K562 (cell line): ENCODE measurements around the gene HS6ST1. TPM values are rescaled to one million over a fixed set of nuclear protein-coding genes. Genes with fewer than 3 reads are reported as not detected.
A peak's percentile ranks its signal among the peaks of the same experiment; 100 is the strongest.

Source experiments
- ATAC-seq: fragments of 200-7000 bp; cut with Tn5 transposase; 3 replicates; pipeline ENCODE4 v1.9.1; 2020; ENCODE audit warnings: moderate library complexity
- BruUV-seq: library from RNA; stranded (reverse); fragments of 400-500 nt; replicated peaks from 2 replicates; lab custom pipeline; 2021; lab: Mats Ljungman, UMichigan
- CTCF ChIA-PET: fragments of 300-600 bp; formaldehyde crosslinking; extraction: SDS; loops from one replicate; lab custom pipeline; 2021; ENCODE audit warnings: low intra/inter-chr PET ratio; lab: Yijun Ruan, JAX
- POLR2A ChIA-PET: fragments of 300-600, 350-650 bp; sonication (Branson Sonifier 250); formaldehyde crosslinking; extraction: SDS; loops from one replicate; lab custom pipeline; 2021; ENCODE audit warnings: antibody characterized with exemption, inconsistent platforms; lab: Yijun Ruan, JAX
- DNase-seq, 4 experiments: peaks; one replicate each; pipeline versions ENCODE4 v3.0.0 to v3.0.0-alpha.2; 2011 to 2018; ENCODE audit warnings: low spot score in 3 of 4, mixed read lengths in 3 of 4; ENCODE audit errors: extremely low read depth in 1 of 4
- FAIRE-seq: peaks from 2 replicates; lab custom pipeline; 2011; peaks lifted over from hg19 to GRCh38; lab: Jason Lieb, UNC
- H2AFZ ChIP-seq: 2 replicates; pipeline ENCODE4 v1.6.0; 2011; ENCODE audit warnings: low read depth, low read length, control low read depth, inconsistent platforms
- H3K27ac ChIP-seq: fragments of 200-600 bp; 3 replicates; pipeline ENCODE4 v1.8.0; 2011; ENCODE audit warnings: low read depth, mild to moderate bottlenecking, control low read depth, inconsistent platforms, low read length, moderate library complexity, mixed read lengths; ENCODE audit errors: extremely low read depth
- H3K27me3 ChIP-seq, 2 experiments: fragments of 300-600 bp in 1 of 2; 2 replicates in 1 of 2; 3 replicates in 1 of 2; pipeline versions ENCODE4 v1.6.0 to v1.8.0; 2011; ENCODE audit warnings: inconsistent platforms in 2 of 2, low read length in 2 of 2, mild to moderate bottlenecking in 1 of 2, mixed read lengths in 1 of 2, moderate library complexity in 1 of 2; ENCODE audit not compliant: control insufficient read depth in 2 of 2, insufficient read depth in 2 of 2
- H3K36me3 ChIP-seq: fragments of 300-600 bp; 3 replicates; pipeline ENCODE4 v1.8.0; 2011; ENCODE audit warnings: mild to moderate bottlenecking, low read length, inconsistent platforms; ENCODE audit not compliant: control insufficient read depth, insufficient read depth
- H3K4me1 ChIP-seq, 2 experiments: fragments of 200-600 bp in 1 of 2; replicated peaks in 1 of 2; 2 replicates in 1 of 2; 3 replicates in 1 of 2; pipeline versions ENCODE4 v1.5.1 to v1.8.0; 2011; ENCODE audit warnings: inconsistent platforms in 2 of 2, low read length in 2 of 2, mild to moderate bottlenecking in 1 of 2, mixed read lengths in 1 of 2, moderate library complexity in 1 of 2; ENCODE audit not compliant: control insufficient read depth in 2 of 2, insufficient read depth in 2 of 2
- H3K4me2 ChIP-seq: 2 replicates; pipeline ENCODE4 v1.6.1; 2011; ENCODE audit warnings: low read length, control low read depth, inconsistent platforms, mixed read lengths; ENCODE audit not compliant: insufficient read depth
- H3K4me3 ChIP-seq: fragments of 200-600 bp; sonication (generic), shearing (Covaris generic); 2 replicates; pipeline ENCODE4 v1.5.1; 2016; ENCODE audit warnings: control low read depth, inconsistent platforms
- H3K79me2 ChIP-seq: fragments of 200-600 bp; 3 replicates; pipeline ENCODE4 v1.8.0; 2011; ENCODE audit warnings: low read length, inconsistent platforms; ENCODE audit not compliant: control insufficient read depth, insufficient read depth
- H3K9ac ChIP-seq, 2 experiments: 2 replicates each; pipeline versions ENCODE4 v1.6.0 to v1.6.1; 2011; ENCODE audit warnings: low read depth in 2 of 2, low read length in 2 of 2, control low read depth in 1 of 2, inconsistent platforms in 1 of 2, mild to moderate bottlenecking in 1 of 2, mixed read lengths in 1 of 2; ENCODE audit not compliant: insufficient read depth in 1 of 2
- H3K9me1 ChIP-seq: one replicate; pipeline ENCODE4 v1.6.0; 2011; ENCODE audit warnings: inconsistent platforms, mild to moderate bottlenecking, low read length, moderate library complexity; ENCODE audit not compliant: control insufficient read depth, insufficient read depth
- H3K9me3 ChIP-seq: replicated peaks from 2 replicates; pipeline ENCODE4 v1.5.1; 2011; ENCODE audit warnings: low read depth, low read length, inconsistent platforms; ENCODE audit not compliant: control insufficient read depth, insufficient read depth
- H4K20me1 ChIP-seq: replicated peaks from 2 replicates; pipeline ENCODE4 v1.6.1; 2011; ENCODE audit warnings: low read length, inconsistent platforms, mixed read lengths; ENCODE audit not compliant: control insufficient read depth, insufficient read depth
- DLX4 ChIP-seq: fragments of 250-450 bp; sonication (Bioruptor Pico); IDR thresholded peaks from 2 replicates; pipeline ENCODE4 v1.6.1; 2021; ENCODE audit warnings: mild to moderate bottlenecking
- FOXM1 ChIP-seq, 2 experiments: fragments of 450-650 bp in 1 of 2; sonication (generic) in 1 of 2; formaldehyde crosslinking in 1 of 2; IDR thresholded peaks; 2 replicates each; pipeline versions ENCODE4 v1.6.1 to v1.9.0; 2017 to 2022; ENCODE audit warnings: low read depth in 2 of 2, mild to moderate bottlenecking in 2 of 2, missing genetic modification reagents in 1 of 2, moderate library complexity in 1 of 2
- MED1 ChIP-seq: sonication (generic); formaldehyde crosslinking; IDR thresholded peaks from 2 replicates; pipeline ENCODE4 v1.8.1; 2023; ENCODE audit warnings: missing genetic modification reagents, borderline replicate concordance
- MLLT1 ChIP-seq, 2 experiments: fragments of 450-650 bp; IDR thresholded peaks; 2 replicates each; pipeline ENCODE4 v1.6.1; 2016
- NCOA6 ChIP-seq: fragments of 450-650 bp; IDR thresholded peaks from 2 replicates; pipeline ENCODE4 v1.6.1; 2017; ENCODE audit warnings: mild to moderate bottlenecking
- SMARCA5 ChIP-seq: fragments of 450-650 bp; IDR thresholded peaks from 2 replicates; pipeline ENCODE4 v1.6.1; 2016
- ZNF175 ChIP-seq: fragments of 200-800 bp; sonication (Bioruptor generic); IDR thresholded peaks from 2 replicates; pipeline ENCODE4 v1.6.1; 2016; ENCODE audit warnings: low read depth, mild to moderate bottlenecking, missing genetic modification characterization, missing compliant biosample characterization
- ZNF24 ChIP-seq: fragments of 450-650 bp; IDR thresholded peaks from 2 replicates; pipeline ENCODE4 v1.6.1; 2016
- WGBS: fragments of 100-300 bp; shearing (Covaris generic); methylation state at CpG from one replicate; pipeline ENCODE4 v1.1.6; 2016; ENCODE audit warnings: low coverage, mixed read lengths; ENCODE audit not compliant: insufficient coverage; ENCODE audit errors: missing lambda C conversion rate; 5-methylcytosine and 5-hydroxymethylcytosine counted together
- in situ Hi-C: fragments of 300-500 bp; cut with MboI; formaldehyde crosslinking; loops from 4 replicates; pipeline ENCODE4 v1.15.0; 2018; ENCODE audit warnings: inconsistent platforms, mixed read lengths
- intact Hi-C: fragments of 100-400 bp; cut with micrococcal nuclease; formaldehyde crosslinking; loops from 2 replicates; pipeline ENCODE4 v1.14.2; 2022
- polyA plus RNA-seq, 8 experiments: library from polyadenylated mRNA; depleted of rRNA in 4 of 8; stranded (reverse) in 5 of 8; unstranded in 3 of 8; fragments of >200 nt; fragmentation: Nextera tagmentation in 2 of 8; fragmentation: Illumina TruSeq in 1 of 8; extraction: Ambion mirVana in 2 of 8; extraction: Trizol in 1 of 8; gene quantifications; 2 replicates each; pipeline versions ENCODE4 v1.2.1 to v1.2.3, GENCODE V29; 2011 to 2014; ENCODE audit warnings: inconsistent platforms in 1 of 8, missing spikeins in 1 of 8
- total RNA-seq, 7 experiments: library from RNA; depleted of rRNA in 6 of 7; stranded (reverse); fragments of >200 nt in 6 of 7; fragmentation: Illumina TruSeq in 2 of 7; extraction: Trizol in 2 of 7; gene quantifications; 2 replicates each; pipeline versions ENCODE4 v1.2.1 to v1.2.3, GENCODE V29; 2011 to 2021; ENCODE audit warnings: low replicate concordance in 1 of 7

HS6ST1 gene
- total and polyA plus RNA-seq, 9 of the 15 experiments (the other 6 are each of a cell fraction or from before 2014, with no cell fraction given): 0.06 to 7.4 (median 3.8) TPM

GRCh38 chr2:128298846-128299507, 19.7 kb downstream of the HS6ST1 start:
- Histone ChIP-seq H3K9ac (peak overlapping the region in 1 of 2 experiments; percentile 69; a peak in 2 of 4 replicates), H2AFZ (no peak overlapping the region), H3K4me2 (no peak overlapping the region), H3K27ac (no peak overlapping the region), H3K36me3 (no peaks in the 10 kb centered on the region), H3K4me1 (peaks cover 0 to 32% of the 10 kb centered on the region in 2 experiments; a peak in 2 of 5 replicates), H3K9me3 (no peaks in the 10 kb centered on the region)
- ChIA-PET POLR2A (interaction anchor here (0.8 kb wide), 1 partner anchor 20 kb away, joined by 4 read pairs; no protein-coding TSS in a partner anchor), CTCF (no interaction called here)
- no TSS peak for BruUV-seq
- no peak for TF ChIP-seq ZNF175 (CRISPR knock-in tag)
- TF ChIP-seq SMARCA5: no peak
- TF ChIP-seq DLX4: no peak
- TF ChIP-seq FOXM1 (IDR thresholded peaks at IDR 0.05; ENCODE audit: low read depth): no peak
- no peak for TF ChIP-seq FOXM1 (CRISPR knock-in tag; IDR thresholded peaks at IDR 0.05; ENCODE audit: low read depth)
- no peak for TF ChIP-seq MLLT1 (IDR thresholded peaks at IDR 0.05)
- no peak for TF ChIP-seq ZNF24
- no peak for TF ChIP-seq NCOA6
- no peak for TF ChIP-seq MED1 (CRISPR knock-in tag)
- TF ChIP-seq, all 486 proteins: peak for 0
- ATAC-seq: no peak
- no peak for FAIRE-seq
- 34% methylated on average over 16 of the region's 16 CpGs for WGBS
- Histone ChIP-seq H4K20me1 (peaks cover 9% of the 10 kb centered on the region), H3K9me1 (no peaks in the 10 kb centered on the region), H3K79me2 (no peaks in the 10 kb centered on the region), H3K27me3 (no peaks in the 10 kb centered on the region), H3K4me3 (no peak overlapping the region)
- intact Hi-C loops (no loop called here), in situ Hi-C loops (no loop called here)
- no peak for DNase-seq
